Tibial nerve (tissue), 4 donors: Measurements from ENCODE around the gene GPC5.

Experiments used
- EP300 ChIP-seq, 2 donors: sonication (generic); formaldehyde crosslinking; IDR thresholded peaks; one replicate each; pipeline ENCODE4 v1.6.1; 2017; ENCODE audit warnings: antibody characterized with exemption in 2 of 2, mild to moderate bottlenecking in 1 of 2
- POLR2A ChIP-seq, 2 donors: fragments of 450-650 bp; IDR thresholded peaks; one replicate each; pipeline ENCODE4 v1.6.1; 2017; ENCODE audit warnings: antibody characterized with exemption in 2 of 2, mild to moderate bottlenecking in 2 of 2, moderate library complexity in 2 of 2
- TF ChIP-seq, protein P1 (sequence below), 5 experiments: fragments of 200-600 bp in 3 of 5; fragments of 450-650 bp in 2 of 5; sonication (generic) in 3 of 5; IDR thresholded peaks; one replicate each; pipeline ENCODE4 v1.5.1; 2016 to 2019; ENCODE audit warnings: antibody characterized with exemption in 5 of 5, mild to moderate bottlenecking in 3 of 5, moderate library complexity in 2 of 5

DNA sequence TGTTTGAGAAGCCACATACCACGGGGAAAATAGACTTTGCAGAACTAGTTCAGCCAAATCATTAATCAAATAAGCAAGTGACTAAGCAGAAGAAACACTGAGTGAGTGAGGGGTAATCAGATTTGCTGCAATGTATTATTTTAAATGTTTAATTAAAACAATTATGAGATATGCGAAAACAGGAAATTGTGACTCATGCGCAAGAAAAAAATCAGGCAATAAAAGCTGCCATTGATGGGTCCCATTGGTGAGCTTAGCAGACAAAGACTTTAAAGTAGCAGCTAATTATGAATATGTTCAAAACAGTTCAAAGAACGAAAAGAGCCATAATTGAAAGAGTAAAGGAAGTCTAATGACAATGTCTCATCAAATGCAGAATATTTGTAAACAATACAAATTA is 644.1 kb downstream of the GPC5 start:
- no peak for TF ChIP-seq EP300 (IDR thresholded peaks at IDR 0.05)
- TF ChIP-seq, protein P1, sequence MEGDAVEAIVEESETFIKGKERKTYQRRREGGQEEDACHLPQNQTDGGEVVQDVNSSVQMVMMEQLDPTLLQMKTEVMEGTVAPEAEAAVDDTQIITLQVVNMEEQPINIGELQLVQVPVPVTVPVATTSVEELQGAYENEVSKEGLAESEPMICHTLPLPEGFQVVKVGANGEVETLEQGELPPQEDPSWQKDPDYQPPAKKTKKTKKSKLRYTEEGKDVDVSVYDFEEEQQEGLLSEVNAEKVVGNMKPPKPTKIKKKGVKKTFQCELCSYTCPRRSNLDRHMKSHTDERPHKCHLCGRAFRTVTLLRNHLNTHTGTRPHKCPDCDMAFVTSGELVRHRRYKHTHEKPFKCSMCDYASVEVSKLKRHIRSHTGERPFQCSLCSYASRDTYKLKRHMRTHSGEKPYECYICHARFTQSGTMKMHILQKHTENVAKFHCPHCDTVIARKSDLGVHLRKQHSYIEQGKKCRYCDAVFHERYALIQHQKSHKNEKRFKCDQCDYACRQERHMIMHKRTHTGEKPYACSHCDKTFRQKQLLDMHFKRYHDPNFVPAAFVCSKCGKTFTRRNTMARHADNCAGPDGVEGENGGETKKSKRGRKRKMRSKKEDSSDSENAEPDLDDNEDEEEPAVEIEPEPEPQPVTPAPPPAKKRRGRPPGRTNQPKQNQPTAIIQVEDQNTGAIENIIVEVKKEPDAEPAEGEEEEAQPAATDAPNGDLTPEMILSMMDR (IDR thresholded peaks at IDR 0.05), result no peak
- no peak for TF ChIP-seq POLR2A (IDR thresholded peaks at IDR 0.05)
